IMR-90 (cell line): ENCODE data around the gene SLC26A5.

ENCODE experiments used
- CEBPB ChIP-seq: IDR thresholded peaks from 2 replicates; pipeline ENCODE4 v1.6.1; 2012; ENCODE audit warnings: low read depth, low read length, improper control_type of control experiment
- CHD1 ChIP-seq: IDR thresholded peaks from 2 replicates; pipeline ENCODE4 v1.6.1; 2012; ENCODE audit warnings: low read depth, low read length, improper control_type of control experiment
- MAFK ChIP-seq: IDR thresholded peaks from 2 replicates; pipeline ENCODE4 v1.6.1; 2012; ENCODE audit warnings: low read depth, low read length, improper control_type of control experiment
- POLR2A ChIP-seq: IDR thresholded peaks from 2 replicates; pipeline ENCODE4 v1.6.1; 2012; ENCODE audit warnings: mild to moderate bottlenecking, low read depth, low read length
- SMC3 ChIP-seq: fragments of 150-350 bp; IDR thresholded peaks from 2 replicates; pipeline ENCODE4 v1.6.1; 2016; ENCODE audit warnings: low read depth, mild to moderate bottlenecking, antibody characterized with exemption, low read length, moderate library complexity
- TF ChIP-seq, protein P1 (sequence below): conservative IDR thresholded peaks from 2 replicates; pipeline ENCODE4 v1.5.1; 2012; ENCODE audit warnings: mild to moderate bottlenecking, low read depth, low read length, improper control_type of control experiment

- no peak for TF ChIP-seq MAFK
- TF ChIP-seq, protein P1, sequence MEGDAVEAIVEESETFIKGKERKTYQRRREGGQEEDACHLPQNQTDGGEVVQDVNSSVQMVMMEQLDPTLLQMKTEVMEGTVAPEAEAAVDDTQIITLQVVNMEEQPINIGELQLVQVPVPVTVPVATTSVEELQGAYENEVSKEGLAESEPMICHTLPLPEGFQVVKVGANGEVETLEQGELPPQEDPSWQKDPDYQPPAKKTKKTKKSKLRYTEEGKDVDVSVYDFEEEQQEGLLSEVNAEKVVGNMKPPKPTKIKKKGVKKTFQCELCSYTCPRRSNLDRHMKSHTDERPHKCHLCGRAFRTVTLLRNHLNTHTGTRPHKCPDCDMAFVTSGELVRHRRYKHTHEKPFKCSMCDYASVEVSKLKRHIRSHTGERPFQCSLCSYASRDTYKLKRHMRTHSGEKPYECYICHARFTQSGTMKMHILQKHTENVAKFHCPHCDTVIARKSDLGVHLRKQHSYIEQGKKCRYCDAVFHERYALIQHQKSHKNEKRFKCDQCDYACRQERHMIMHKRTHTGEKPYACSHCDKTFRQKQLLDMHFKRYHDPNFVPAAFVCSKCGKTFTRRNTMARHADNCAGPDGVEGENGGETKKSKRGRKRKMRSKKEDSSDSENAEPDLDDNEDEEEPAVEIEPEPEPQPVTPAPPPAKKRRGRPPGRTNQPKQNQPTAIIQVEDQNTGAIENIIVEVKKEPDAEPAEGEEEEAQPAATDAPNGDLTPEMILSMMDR, result no peak
- TF ChIP-seq CHD1, result no peak
- TF ChIP-seq SMC3, result no peak
- TF ChIP-seq POLR2A, result no peak
- no peak for TF ChIP-seq CEBPB
Observed at GRCh38 chr7:103446049-103446520, at the start of gene SLC26A5.
